GM12878 (cell line): Measurements from ENCODE around the gene MRPS12. TPM values are rescaled to one million over a fixed set of nuclear protein-coding genes. Genes with fewer than 3 reads are reported as not detected.
A peak's percentile ranks its signal among the peaks of the same experiment; 100 is the strongest.

Experiments used
- ATAC-seq: fragments of 200-7000 bp; cut with Tn5 transposase; 3 replicates; pipeline ENCODE4 v1.9.1; 2020; ENCODE audit warnings: mild to moderate bottlenecking, moderate library complexity
- BruUV-seq: library from RNA; stranded (reverse); fragments of 400-500 nt; replicated peaks from 2 replicates; lab custom pipeline; 2021; lab: Mats Ljungman, UMichigan
- CTCF ChIA-PET: fragments of 300-600 bp; sonication (Branson Sonifier 250); formaldehyde crosslinking; extraction: SDS; loops from one replicate; lab custom pipeline; 2021; ENCODE audit warnings: inconsistent platforms; lab: Yijun Ruan, JAX
- POLR2A ChIA-PET: fragments of 350-600 bp; formaldehyde crosslinking; extraction: SDS; loops from one replicate; lab custom pipeline; 2021; ENCODE audit warnings: inconsistent platforms; lab: Charles Lee
- RAD21 ChIA-PET: fragments of 300-600 bp; sonication (Branson Sonifier 250); formaldehyde crosslinking; loops from one replicate; lab custom pipeline; 2023; ENCODE audit warnings: antibody characterized with exemption; ENCODE audit not compliant: unreplicated experiment; lab: Charles Lee
- SMC1A ChIA-PET: fragments of 300-600 bp; sonication (Branson Sonifier 250); formaldehyde crosslinking; loops from one replicate; lab custom pipeline; 2023; ENCODE audit not compliant: unreplicated experiment, uncharacterized antibody; lab: Charles Lee
- DNase-seq: peaks from one replicate; pipeline ENCODE4 v3.0.0-alpha.2; 2011; ENCODE audit warnings: low read depth, low spot score
- FAIRE-seq: peaks from 3 replicates; lab custom pipeline; 2011; peaks lifted over from hg19 to GRCh38; lab: Jason Lieb, UNC
- H2AFZ ChIP-seq: 2 replicates; pipeline ENCODE4 v1.6.0; 2011; ENCODE audit warnings: low read depth, low read length, control low read depth; ENCODE audit not compliant: control insufficient read depth
- H3K27ac ChIP-seq: 2 replicates; pipeline ENCODE4 v1.5.1; 2011; ENCODE audit warnings: control low read depth; ENCODE audit not compliant: control insufficient read depth, insufficient read depth
- H3K27me3 ChIP-seq, 2 experiments: replicated peaks in 1 of 2; 2 replicates each; pipeline versions ENCODE4 v1.6.0 to v1.6.1; 2011; ENCODE audit warnings: low read length in 1 of 2; ENCODE audit not compliant: control insufficient read depth in 2 of 2, insufficient read depth in 2 of 2
- H3K36me3 ChIP-seq, 2 experiments: 2 replicates each; pipeline ENCODE4 v1.5.1; 2011; ENCODE audit warnings: low read length in 1 of 2; ENCODE audit not compliant: control insufficient read depth in 2 of 2, insufficient read depth in 2 of 2
- H3K4me1 ChIP-seq: 2 replicates; pipeline ENCODE4 v1.6.1; 2011; ENCODE audit warnings: mild to moderate bottlenecking, low read length, moderate library complexity, mixed read lengths; ENCODE audit not compliant: control insufficient read depth, insufficient read depth
- H3K4me2 ChIP-seq: 2 replicates; pipeline ENCODE4 v1.6.0; 2011; ENCODE audit warnings: control low read depth; ENCODE audit not compliant: control insufficient read depth, insufficient read depth
- H3K4me3 ChIP-seq: fragments of 200-600 bp; sonication (generic); 2 replicates; pipeline ENCODE4 v1.5.1; 2016
- H3K79me2 ChIP-seq: 2 replicates; pipeline ENCODE4 v1.6.0; 2011; ENCODE audit warnings: low read length; ENCODE audit not compliant: control insufficient read depth, insufficient read depth
- H3K9ac ChIP-seq: 2 replicates; pipeline ENCODE4 v1.8.0; 2011; ENCODE audit warnings: low read length, control low read depth, mixed read lengths; ENCODE audit not compliant: control insufficient read depth, insufficient read depth
- H3K9me3 ChIP-seq: replicated peaks from 3 replicates; pipeline ENCODE4 v1.5.1; 2011; ENCODE audit warnings: mild to moderate bottlenecking, low read length; ENCODE audit not compliant: control insufficient read depth, insufficient read depth
- H4K20me1 ChIP-seq: 2 replicates; pipeline ENCODE4 v1.6.0; 2011; ENCODE audit not compliant: control insufficient read depth, insufficient read depth
- FOS ChIP-seq: IDR thresholded peaks from 3 replicates; pipeline ENCODE4 v1.6.1; 2011; ENCODE audit warnings: borderline replicate concordance; ENCODE audit not compliant: insufficient read length; ENCODE audit errors: extremely low read depth
- HDAC6 ChIP-seq: fragments of 200-600 bp; sonication (generic); IDR thresholded peaks from one replicate; pipeline ENCODE4 v1.8.0; 2017; ENCODE audit warnings: antibody characterized with exemption; ENCODE audit not compliant: unreplicated experiment
- KDM1A ChIP-seq: fragments of 200-600 bp; sonication (generic); IDR thresholded peaks from 2 replicates; pipeline ENCODE4 v1.6.1; 2016; ENCODE audit warnings: borderline replicate concordance
- MTA2 ChIP-seq: fragments of 450-650 bp; IDR thresholded peaks from 2 replicates; pipeline ENCODE4 v1.6.1; 2016; ENCODE audit warnings: low read depth, mild to moderate bottlenecking, moderate library complexity
- NFIC ChIP-seq: IDR thresholded peaks from 2 replicates; pipeline ENCODE4 v1.6.1; 2012; ENCODE audit warnings: low read depth, mild to moderate bottlenecking, inconsistent platforms, low read length, moderate library complexity
- NFYB ChIP-seq: IDR thresholded peaks from 2 replicates; pipeline ENCODE4 v1.6.1; 2011; ENCODE audit warnings: low read depth, mild to moderate bottlenecking, low read length, improper control_type of control experiment, moderate library complexity; ENCODE audit not compliant: insufficient read depth
- NR2C1 ChIP-seq: fragments of 450-650 bp; IDR thresholded peaks from 2 replicates; pipeline ENCODE4 v1.6.1; 2017; ENCODE audit warnings: antibody characterized with exemption, mild to moderate bottlenecking, moderate library complexity
- PAX8 ChIP-seq: fragments of 450-650 bp; IDR thresholded peaks from 2 replicates; pipeline ENCODE4 v1.6.1; 2017; ENCODE audit warnings: mild to moderate bottlenecking, moderate library complexity
- SMAD5 ChIP-seq: IDR thresholded peaks from 2 replicates; pipeline ENCODE4 v1.6.1; 2016; ENCODE audit warnings: antibody characterized with exemption, low read depth
- TAF1 ChIP-seq: IDR thresholded peaks from 2 replicates; pipeline ENCODE4 v1.6.1; 2011; ENCODE audit warnings: mild to moderate bottlenecking, low read depth, low read length, borderline replicate concordance
- WGBS: methylation state at CpG from one replicate; pipeline ENCODE4 v1.1.6; 2016; ENCODE audit warnings: low lambda C conversion rate; ENCODE audit not compliant: insufficient replicate concordance, insufficient coverage; ENCODE audit errors: missing lambda C conversion rate; 5-methylcytosine and 5-hydroxymethylcytosine counted together
- in situ Hi-C: fragments of 300-500 bp; cut with MboI; formaldehyde crosslinking; loops from 9 replicates; pipeline ENCODE4 v1.14.3; 2018; ENCODE audit warnings: mixed read lengths
- intact Hi-C: fragments of 100-400 bp; cut with micrococcal nuclease; formaldehyde crosslinking; loops from one replicate; pipeline ENCODE4 v1.14.2; 2022; ENCODE audit not compliant: unreplicated experiment
- polyA plus RNA-seq, 11 experiments: library from polyadenylated mRNA; depleted of rRNA in 4 of 11; unstranded in 6 of 11; stranded (reverse) in 5 of 11; fragments of >200 nt; fragmentation: Nextera tagmentation in 4 of 11; fragmentation: Illumina TruSeq in 1 of 11; extraction: Ambion mirVana in 4 of 11; extraction: Trizol in 1 of 11; gene quantifications; 1 replicate in 1 of 11; 2 replicates in 10 of 11; pipeline versions ENCODE4 v1.2.1 to v1.2.3, GENCODE V29; 2011 to 2016; ENCODE audit warnings: inconsistent platforms in 2 of 11, missing spikeins in 2 of 11, low read depth in 1 of 11
- total RNA-seq, 4 experiments: library from RNA; depleted of rRNA in 3 of 4; stranded (reverse); fragments of >200 nt in 3 of 4; fragmentation: Illumina TruSeq in 1 of 4; extraction: Trizol in 1 of 4; gene quantifications; 2 replicates each; pipeline versions ENCODE4 v1.2.1 to v1.2.3, GENCODE V29; 2013 to 2021
- TF ChIP-seq, protein P1 (sequence below): IDR thresholded peaks from 2 replicates; pipeline ENCODE4 v1.6.1; 2011; ENCODE audit warnings: mild to moderate bottlenecking, low read depth, low read length, moderate library complexity; ENCODE audit not compliant: insufficient replicate concordance
- TF ChIP-seq, protein P2 (sequence below): fragments of 450-650 bp; IDR thresholded peaks from 2 replicates; pipeline ENCODE4 v1.6.1; 2018; ENCODE audit warnings: mild to moderate bottlenecking, low read depth, moderate library complexity; ENCODE audit not compliant: partially characterized antibody

MRPS12 gene
- total and polyA plus RNA-seq, 10 of the 15 experiments (the other 5 are each of a cell fraction or from before 2014, with no cell fraction given): 7.3 to 205 (median 77.3) TPM

DNA sequence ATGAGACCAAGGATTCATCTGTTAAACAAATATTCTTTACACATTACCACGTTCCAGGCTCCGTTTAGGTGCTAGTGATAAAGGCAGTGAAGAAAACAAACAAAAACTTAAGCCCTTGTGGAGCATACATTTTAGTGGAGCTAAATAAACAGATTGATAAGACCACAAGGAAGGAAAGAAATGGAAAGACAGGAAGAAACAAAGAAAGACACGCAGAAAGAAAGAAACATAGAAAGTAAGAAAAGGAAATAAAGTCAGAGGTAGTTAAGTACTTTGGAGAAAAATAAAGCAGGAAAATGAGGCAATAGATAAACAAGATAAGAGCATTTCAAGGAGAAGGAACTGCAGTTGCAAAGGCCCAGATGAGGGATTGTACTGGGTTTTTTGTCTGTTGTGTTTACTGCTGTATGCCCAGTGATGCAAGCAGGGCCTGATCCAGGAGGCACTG lies 30.0 kb upstream of the MRPS12 start:
- POLR2A ChIA-PET: interaction anchor here (0.6 to 2.0 kb wide), 10 partner anchors 22 to 526 kb away, joined by 3 to 10 read pairs (median 5); partner anchors contain the start of genes ECH1, EIF3K, HNRNPL and MRPS12
- DNase-seq (no peak), ATAC-seq (no peak)
- 11% methylated on average over 3 of the region's 3 CpGs for WGBS
- no peaks in the 10 kb centered on the region; the same call in 2 of the 3 replicates for H3K9me3 ChIP-seq
- CTCF ChIA-PET: interaction anchor here (0.6 to 3.7 kb wide), 11 partner anchors 8 to 498 kb away, joined by 3 to 50 read pairs (median 4); partner anchors contain the start of genes ECH1, FAM98C, MRPS12 and SARS2
- peaks cover 5% of the 10 kb centered on the region for H3K4me1 ChIP-seq
- H3K9ac ChIP-seq: peak overlapping the region; percentile 78
- H3K4me2 ChIP-seq: peak overlapping the region; percentile 49
- no peaks in the 10 kb centered on the region for H4K20me1 ChIP-seq
- SMC1A ChIA-PET: interaction anchor here (0.7 to 1.9 kb wide), 8 partner anchors 24 to 69 kb away, joined by 3 to 18 read pairs (median 4); partner anchors contain the start of genes ECH1, MRPS12 and SARS2
- intact Hi-C loops: no loop called here
- peak overlapping the region; percentile 90 for H3K4me3 ChIP-seq
- in situ Hi-C loops: no loop called here
- TF ChIP-seq MTA2: no peak
- no peak for TF ChIP-seq NFIC
- TF ChIP-seq, all 136 proteins: peak for 0
- H3K27me3 ChIP-seq: no peaks in the 10 kb centered on the region
- H3K27ac ChIP-seq: peak overlapping the region; percentile 75
- peaks cover 7% of the 10 kb centered on the region in 2 experiments; a peak in 3 of 4 replicates for H3K36me3 ChIP-seq
- TSS peak; percentile 80 for BruUV-seq
- peaks cover 22% of the 10 kb centered on the region for H3K79me2 ChIP-seq
- no peak overlapping the region; the same call in 1 of the 2 replicates for H2AFZ ChIP-seq
- RAD21 ChIA-PET: interaction anchor here (0.9 to 2.4 kb wide), 7 partner anchors 27 to 497 kb away, joined by 3 to 20 read pairs (median 7); partner anchors contain the start of genes ECH1, FAM98C, MRPS12 and SARS2
- no peak for FAIRE-seq

DNA sequence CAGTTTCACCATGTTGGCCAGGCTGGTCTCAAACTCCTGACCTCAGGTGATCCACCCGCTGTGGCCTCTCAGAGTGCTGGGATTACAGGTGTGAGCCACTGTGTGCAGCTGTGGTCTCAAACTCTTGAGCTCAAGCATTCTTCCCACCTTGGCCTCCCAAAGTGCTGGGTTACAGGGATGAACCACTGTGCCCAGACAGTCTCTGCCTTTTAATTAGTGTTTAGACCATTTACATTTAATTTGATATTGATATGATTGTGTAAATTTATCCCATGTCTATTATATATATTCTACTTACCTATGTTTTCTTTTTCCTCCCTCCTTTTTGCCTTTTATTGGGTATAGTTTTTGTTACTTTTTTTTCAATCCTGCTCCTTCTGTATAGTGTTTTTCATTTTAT lies 29.1 kb upstream of the MRPS12 start:
- no peaks in the 10 kb centered on the region; the same call in 2 of the 3 replicates for H3K9me3 ChIP-seq
- H2AFZ ChIP-seq: no peak overlapping the region
- CTCF ChIA-PET: interaction anchor here (2.0 to 3.7 kb wide), 4 partner anchors 14 to 499 kb away, joined by 5 to 50 read pairs (median 15); partner anchors contain the start of genes FAM98C, MRPS12 and SARS2
- ATAC-seq: no peak
- in situ Hi-C loops: no loop called here
- H3K27me3 ChIP-seq: no peaks in the 10 kb centered on the region
- POLR2A ChIA-PET: interaction anchor here (0.6 kb wide), 1 partner anchor 109 kb away, joined by 3 read pairs; no protein-coding TSS in a partner anchor
- no TSS peak for BruUV-seq
- H3K27ac ChIP-seq: no peak overlapping the region
- H3K9ac ChIP-seq: no peak overlapping the region
- peaks cover 5% of the 10 kb centered on the region for H3K4me1 ChIP-seq
- peaks cover 7 to 8% of the 10 kb centered on the region in 2 experiments; a peak in 3 of 4 replicates for H3K36me3 ChIP-seq
- 0 out of 2 replicates have a peak overlapping the region, but pooled peaks have one; percentile 90 for H3K4me3 ChIP-seq
- intact Hi-C loops: no loop called here
- RAD21 ChIA-PET: interaction anchor here (1.8 to 2.4 kb wide), 2 partner anchors 28 to 498 kb away, joined by 7 to 20 read pairs; partner anchors contain the start of genes FAM98C, MRPS12 and SARS2
- no peak for FAIRE-seq
- H3K79me2 ChIP-seq: peaks cover 22% of the 10 kb centered on the region
- peak overlapping the region; percentile 15; the same call in 1 of the 2 replicates for H3K4me2 ChIP-seq
- H4K20me1 ChIP-seq: no peaks in the 10 kb centered on the region
- SMC1A ChIA-PET: interaction anchor here (1.2 kb wide), 1 partner anchor 35 kb away, joined by 5 read pairs; no protein-coding TSS in a partner anchor
- WGBS: 100% methylated on average over 1 of the region's 1 CpG
- no peak for DNase-seq
- TF ChIP-seq, protein P1, sequence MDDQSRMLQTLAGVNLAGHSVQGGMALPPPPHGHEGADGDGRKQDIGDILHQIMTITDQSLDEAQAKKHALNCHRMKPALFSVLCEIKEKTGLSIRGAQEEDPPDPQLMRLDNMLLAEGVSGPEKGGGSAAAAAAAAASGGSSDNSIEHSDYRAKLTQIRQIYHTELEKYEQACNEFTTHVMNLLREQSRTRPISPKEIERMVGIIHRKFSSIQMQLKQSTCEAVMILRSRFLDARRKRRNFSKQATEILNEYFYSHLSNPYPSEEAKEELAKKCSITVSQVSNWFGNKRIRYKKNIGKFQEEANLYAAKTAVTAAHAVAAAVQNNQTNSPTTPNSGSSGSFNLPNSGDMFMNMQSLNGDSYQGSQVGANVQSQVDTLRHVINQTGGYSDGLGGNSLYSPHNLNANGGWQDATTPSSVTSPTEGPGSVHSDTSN: no peak
- TF ChIP-seq, protein P2, sequence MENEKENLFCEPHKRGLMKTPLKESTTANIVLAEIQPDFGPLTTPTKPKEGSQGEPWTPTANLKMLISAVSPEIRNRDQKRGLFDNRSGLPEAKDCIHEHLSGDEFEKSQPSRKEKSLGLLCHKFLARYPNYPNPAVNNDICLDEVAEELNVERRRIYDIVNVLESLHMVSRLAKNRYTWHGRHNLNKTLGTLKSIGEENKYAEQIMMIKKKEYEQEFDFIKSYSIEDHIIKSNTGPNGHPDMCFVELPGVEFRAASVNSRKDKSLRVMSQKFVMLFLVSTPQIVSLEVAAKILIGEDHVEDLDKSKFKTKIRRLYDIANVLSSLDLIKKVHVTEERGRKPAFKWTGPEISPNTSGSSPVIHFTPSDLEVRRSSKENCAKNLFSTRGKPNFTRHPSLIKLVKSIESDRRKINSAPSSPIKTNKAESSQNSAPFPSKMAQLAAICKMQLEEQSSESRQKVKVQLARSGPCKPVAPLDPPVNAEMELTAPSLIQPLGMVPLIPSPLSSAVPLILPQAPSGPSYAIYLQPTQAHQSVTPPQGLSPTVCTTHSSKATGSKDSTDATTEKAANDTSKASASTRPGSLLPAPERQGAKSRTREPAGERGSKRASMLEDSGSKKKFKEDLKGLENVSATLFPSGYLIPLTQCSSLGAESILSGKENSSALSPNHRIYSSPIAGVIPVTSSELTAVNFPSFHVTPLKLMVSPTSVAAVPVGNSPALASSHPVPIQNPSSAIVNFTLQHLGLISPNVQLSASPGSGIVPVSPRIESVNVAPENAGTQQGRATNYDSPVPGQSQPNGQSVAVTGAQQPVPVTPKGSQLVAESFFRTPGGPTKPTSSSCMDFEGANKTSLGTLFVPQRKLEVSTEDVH: no peak
- TF ChIP-seq FOS (no peak), PAX8 (no peak), NR2C1 (no peak), KDM1A (no peak), HDAC6 (no peak), SMAD5 (no peak), TAF1 (no peak), NFYB (no peak)
